Measurements from ENCODE around the gene MOCS1.

MOCS1 gene

GRCh38 chr6:39945626-39946025 is 11.4 kb upstream of the MOCS1 start:
- TF ChIP-seq FOXP2 (optimal IDR thresholded peaks at IDR 0.05; ENCODE audit: borderline replicate concordance, extremely low read depth, extremely low read length, insufficient read depth) = no peak
- no peak for TF ChIP-seq POLR2AphosphoS5 (IDR thresholded peaks at IDR 0.05; ENCODE audit: low read depth, low read length)
- TF ChIP-seq SIN3A (IDR thresholded peaks at IDR 0.05; ENCODE audit: borderline replicate concordance, insufficient read depth, low read length) = no peak
- TF ChIP-seq REST (IDR thresholded peaks at IDR 0.05; ENCODE audit: insufficient read depth in 1 of 2, low read depth in 2 of 2, low read length in 2 of 2) = no peak
- TF ChIP-seq TAF1 (IDR thresholded peaks at IDR 0.05; ENCODE audit: borderline replicate concordance, insufficient read depth, low read length) = no peak

GRCh38 chr6:39942903-39943580 is 8.8 kb upstream of the MOCS1 start:
- TF ChIP-seq POLR2AphosphoS5 (IDR thresholded peaks at IDR 0.05; ENCODE audit: low read depth, low read length) (no peak), SIN3A (IDR thresholded peaks at IDR 0.05; ENCODE audit: borderline replicate concordance, insufficient read depth, low read length) (no peak), FOXP2 (optimal IDR thresholded peaks at IDR 0.05; ENCODE audit: borderline replicate concordance, extremely low read depth, extremely low read length, insufficient read depth) (no peak), REST (IDR thresholded peaks at IDR 0.05; ENCODE audit: insufficient read depth in 1 of 2, low read depth in 2 of 2, low read length in 2 of 2) (no peak)

- TF ChIP-seq SIN3A (IDR thresholded peaks at IDR 0.05; ENCODE audit: borderline replicate concordance, insufficient read depth, low read length) (no peak), TAF1 (IDR thresholded peaks at IDR 0.05; ENCODE audit: borderline replicate concordance, insufficient read depth, low read length) (no peak), POLR2AphosphoS5 (IDR thresholded peaks at IDR 0.05; ENCODE audit: low read depth, low read length) (no peak), REST (IDR thresholded peaks at IDR 0.05; ENCODE audit: insufficient read depth in 1 of 2, low read depth in 2 of 2, low read length in 2 of 2) (no peak), FOXP2 (optimal IDR thresholded peaks at IDR 0.05; ENCODE audit: borderline replicate concordance, extremely low read depth, extremely low read length, insufficient read depth) (no peak)
These were observed 7.6 kb upstream of the MOCS1 start for GRCh38 chr6:39941820-39942219.

- TF ChIP-seq POLR2AphosphoS5 (IDR thresholded peaks at IDR 0.05; ENCODE audit: low read depth, low read length) (no peak), SIN3A (IDR thresholded peaks at IDR 0.05; ENCODE audit: borderline replicate concordance, insufficient read depth, low read length) (no peak), FOXP2 (optimal IDR thresholded peaks at IDR 0.05; ENCODE audit: borderline replicate concordance, extremely low read depth, extremely low read length, insufficient read depth) (no peak), TAF1 (IDR thresholded peaks at IDR 0.05; ENCODE audit: borderline replicate concordance, insufficient read depth, low read length) (no peak), REST (IDR thresholded peaks at IDR 0.05; ENCODE audit: insufficient read depth in 1 of 2, low read depth in 2 of 2, low read length in 2 of 2) (no peak)
These were observed 6.9 kb upstream of the MOCS1 start for GRCh38 chr6:39941138-39941537.
